ENCODE data around the gene NPHP3.

GRCh38 chr3:132713977-132714727 is 8.1 kb downstream of the NPHP3 start:
- no peak for TF ChIP-seq CTCF (IDR thresholded peaks at IDR 0.05)
- no peak for TF ChIP-seq ZFX (IDR thresholded peaks at IDR 0.05; ENCODE audit: borderline replicate concordance)
